Fibroblast of lung (primary cell): Measurements from ENCODE around the gene KLRK1. TPM values are rescaled to one million over a fixed set of nuclear protein-coding genes. Genes with fewer than 3 reads are reported as not detected.

Experiments
- DNase-seq, 2 donors: peaks; one replicate each; pipeline versions ENCODE4 v3.0.0 to v3.0.0-alpha.2; 2010; ENCODE audit warnings: low read depth in 2 of 2
- H2AFZ ChIP-seq: 2 replicates; pipeline ENCODE4 v1.5.1; 2012; ENCODE audit warnings: low read length, control low read depth, inconsistent platforms
- H3K27ac ChIP-seq: 2 replicates; pipeline ENCODE4 v1.5.1; 2011; ENCODE audit warnings: low read length, control low read depth; ENCODE audit not compliant: insufficient read depth
- H3K27me3 ChIP-seq: 2 replicates; pipeline ENCODE4 v1.5.1; 2011; ENCODE audit warnings: mild to moderate bottlenecking, low read length; ENCODE audit not compliant: control insufficient read depth, insufficient read depth
- H3K36me3 ChIP-seq: 2 replicates; pipeline ENCODE4 v1.5.1; 2011; ENCODE audit warnings: low read length; ENCODE audit not compliant: control insufficient read depth, insufficient read depth
- H3K4me1 ChIP-seq: 2 replicates; pipeline ENCODE4 v1.5.1; 2011; ENCODE audit warnings: low read length; ENCODE audit not compliant: control insufficient read depth, insufficient read depth; ENCODE audit errors: extremely low read depth
- H3K4me2 ChIP-seq: 2 replicates; pipeline ENCODE4 v1.5.1; 2011; ENCODE audit warnings: low read length, control low read depth; ENCODE audit not compliant: insufficient read depth; ENCODE audit errors: extremely low read depth
- H3K4me3 ChIP-seq, 4 experiments: fragments of 200-600 bp in 1 of 4; sonication (generic) in 1 of 4; replicated peaks in 1 of 4; 2 replicates each; pipeline ENCODE4 v1.5.1; 2011 to 2016; ENCODE audit warnings: low read length in 4 of 4, low read depth in 3 of 4, mild to moderate bottlenecking in 3 of 4, control low read depth in 2 of 4, inconsistent platforms in 1 of 4, mixed read lengths in 1 of 4; ENCODE audit not compliant: insufficient read depth in 1 of 4; ENCODE audit errors: control extremely low read depth in 1 of 4
- H3K79me2 ChIP-seq: 2 replicates; pipeline ENCODE4 v1.5.1; 2012; ENCODE audit warnings: mild to moderate bottlenecking, low read length, inconsistent platforms; ENCODE audit not compliant: control insufficient read depth, insufficient read depth
- H3K9ac ChIP-seq: 2 replicates; pipeline ENCODE4 v1.5.1; 2011; ENCODE audit warnings: mild to moderate bottlenecking, low read length, control low read depth; ENCODE audit not compliant: insufficient read depth
- H3K9me3 ChIP-seq: 2 replicates; pipeline ENCODE4 v1.5.1; 2012; ENCODE audit warnings: low read depth, low read length; ENCODE audit not compliant: control insufficient read depth, insufficient read depth
- H4K20me1 ChIP-seq: 2 replicates; pipeline ENCODE4 v1.5.1; 2011; ENCODE audit warnings: low read length; ENCODE audit not compliant: control insufficient read depth, insufficient read depth; ENCODE audit errors: extremely low read depth
- CTCF ChIP-seq, 2 donors: IDR thresholded peaks in 1 of 2; conservative IDR thresholded peaks in 1 of 2; 1 replicate in 1 of 2; 2 replicates in 1 of 2; pipeline ENCODE4 v1.5.1; 2011 to 2012; ENCODE audit warnings: low read length in 2 of 2, control low read depth in 1 of 2, inconsistent platforms in 1 of 2, low read depth in 1 of 2, mild to moderate bottlenecking in 1 of 2
- EZH2 ChIP-seq: IDR thresholded peaks from 2 replicates; pipeline ENCODE4 v1.5.1; 2012; ENCODE audit warnings: low read length, control low read depth, mild to moderate bottlenecking; ENCODE audit errors: missing control alignments
- polyA plus RNA-seq, 2 donors: library from polyadenylated mRNA; depleted of rRNA in 1 of 2; stranded (reverse) in 1 of 2; unstranded in 1 of 2; fragments of >200 nt; gene quantifications; 2 replicates each; pipeline ENCODE4 v1.2.1, GENCODE V29; 2011 to 2012; ENCODE audit warnings: missing spikeins in 1 of 2
- total RNA-seq: library from RNA; depleted of rRNA; stranded (reverse); fragments of >200 nt; gene quantifications from 2 replicates; pipeline ENCODE4 v1.2.1, GENCODE V29; 2014

Gene KLRK1
- total and polyA plus RNA-seq, 2 donors (not counting 1 experiment from before 2014, with no cell fraction given), result not detected

- Histone ChIP-seq H3K36me3 (no peaks in the 10 kb centered on the region), H3K9ac (no peak overlapping the region), H2AFZ (no peak overlapping the region), H4K20me1 (no peaks in the 10 kb centered on the region), H3K27ac (no peak overlapping the region), H3K9me3 (no peaks in the 10 kb centered on the region), H3K79me2 (no peaks in the 10 kb centered on the region), H3K4me1 (peaks cover 9% of the 10 kb centered on the region), H3K4me2 (no peak overlapping the region), H3K4me3 (no peak overlapping the region), H3K27me3 (no peaks in the 10 kb centered on the region)
- TF ChIP-seq EZH2, result no peak
- no peak for TF ChIP-seq CTCF (conservative IDR thresholded peaks at IDR 0.05 in 1 of 2, IDR thresholded peaks at IDR 0.05 in 1 of 2; ENCODE audit: low read depth in 1 of 2, low read length in 2 of 2)
- DNase-seq, result no peak
Measured at GRCh38 chr12:10362325-10362724, 27.5 kb downstream of the KLRK1 start.

- no peak overlapping the region for H3K27ac ChIP-seq
- TF ChIP-seq CTCF (conservative IDR thresholded peaks at IDR 0.05 in 1 of 2, IDR thresholded peaks at IDR 0.05 in 1 of 2; ENCODE audit: low read depth in 1 of 2, low read length in 2 of 2), result no peak
- no peak for TF ChIP-seq EZH2
- peak; percentile 72 to 80 for DNase-seq
Measured at GRCh38 chr12:10361622-10362021, 28.2 kb downstream of the KLRK1 start.

GRCh38 chr12:10361084-10361483 is 28.8 kb downstream of the KLRK1 start:
- Histone ChIP-seq H3K79me2 (no peaks in the 10 kb centered on the region), H3K9me3 (no peaks in the 10 kb centered on the region), H3K4me1 (peaks cover 9% of the 10 kb centered on the region), H2AFZ (no peak overlapping the region), H3K9ac (no peak overlapping the region), H3K27me3 (no peaks in the 10 kb centered on the region), H4K20me1 (no peaks in the 10 kb centered on the region), H3K4me3 (no peak overlapping the region), H3K4me2 (no peak overlapping the region), H3K27ac (no peak overlapping the region), H3K36me3 (no peaks in the 10 kb centered on the region)
- TF ChIP-seq CTCF (conservative IDR thresholded peaks at IDR 0.05 in 1 of 2, IDR thresholded peaks at IDR 0.05 in 1 of 2; ENCODE audit: low read depth in 1 of 2, low read length in 2 of 2), result no peak
- no peak for TF ChIP-seq EZH2
- DNase-seq, result peak in 1 of 2 donors; percentile 29

More at GRCh38 chr12:10361622-10362021, 28.2 kb downstream of the KLRK1 start:
- Histone ChIP-seq H3K4me3 (no peak overlapping the region), H4K20me1 (no peaks in the 10 kb centered on the region), H3K4me2 (no peak overlapping the region), H3K9me3 (no peaks in the 10 kb centered on the region), H3K79me2 (no peaks in the 10 kb centered on the region), H3K27me3 (no peaks in the 10 kb centered on the region), H3K4me1 (peaks cover 9% of the 10 kb centered on the region), H3K9ac (no peak overlapping the region), H2AFZ (no peak overlapping the region), H3K36me3 (no peaks in the 10 kb centered on the region)
